HepG2 (cell line): ENCODE measurements around the gene NRSN2. TPM values are rescaled to one million over a fixed set of nuclear protein-coding genes. Genes with fewer than 3 reads are reported as not detected.
A peak's percentile ranks its signal among the peaks of the same experiment; 100 is the strongest.

ENCODE experiments used
- ARID2 ChIP-seq: sonication (generic); formaldehyde crosslinking; IDR thresholded peaks from 2 replicates; pipeline ENCODE4 v1.8.1; 2022; ENCODE audit warnings: mild to moderate bottlenecking, missing genetic modification reagents, borderline replicate concordance
- CERS6 ChIP-seq: sonication (generic); formaldehyde crosslinking; IDR thresholded peaks from 2 replicates; pipeline ENCODE4 v1.5.0; 2020; ENCODE audit warnings: missing genetic modification reagents
- GABPB1 ChIP-seq: IDR thresholded peaks from 2 replicates; pipeline ENCODE4 v1.6.1; 2016; ENCODE audit warnings: mild to moderate bottlenecking, missing genetic modification reagents, moderate library complexity, missing compliant biosample characterization
- KAT8 ChIP-seq: IDR thresholded peaks from 2 replicates; pipeline ENCODE4 v1.6.1; 2016; ENCODE audit warnings: missing genetic modification reagents, missing compliant biosample characterization
- MED13 ChIP-seq: sonication (generic); formaldehyde crosslinking; IDR thresholded peaks from 2 replicates; pipeline ENCODE4 v1.5.0; 2020; ENCODE audit warnings: missing genetic modification reagents
- PHF21A ChIP-seq: sonication (generic); formaldehyde crosslinking; IDR thresholded peaks from 2 replicates; pipeline ENCODE4 v1.5.0; 2020; ENCODE audit warnings: mild to moderate bottlenecking, missing genetic modification reagents
- SIN3B ChIP-seq: fragments of 150-350 bp; IDR thresholded peaks from 2 replicates; pipeline ENCODE4 v1.6.1; 2014; ENCODE audit warnings: low read length
- THAP8 ChIP-seq: sonication (generic); formaldehyde crosslinking; IDR thresholded peaks from 2 replicates; pipeline ENCODE4 v1.5.1; 2020; ENCODE audit warnings: missing genetic modification reagents, mild to moderate bottlenecking, borderline replicate concordance
- ZNF281 ChIP-seq: sonication (generic); formaldehyde crosslinking; IDR thresholded peaks from 2 replicates; pipeline ENCODE4 v1.4.0; 2020; ENCODE audit warnings: missing genetic modification reagents, borderline replicate concordance
- ZNF326 ChIP-seq: sonication (generic); formaldehyde crosslinking; IDR thresholded peaks from 2 replicates; pipeline ENCODE4 v1.4.0; 2020; ENCODE audit warnings: missing genetic modification reagents, borderline replicate concordance
- ZNF329 ChIP-seq: sonication (generic); formaldehyde crosslinking; IDR thresholded peaks from 2 replicates; pipeline ENCODE4 v1.9.0; 2021; ENCODE audit warnings: low read depth, mild to moderate bottlenecking, missing genetic modification reagents
- ZNF34 ChIP-seq: sonication (generic); formaldehyde crosslinking; IDR thresholded peaks from 2 replicates; pipeline ENCODE4 v1.4.0; 2020; ENCODE audit warnings: mild to moderate bottlenecking, missing genetic modification reagents, borderline replicate concordance
- ZNF552 ChIP-seq: sonication (generic); formaldehyde crosslinking; IDR thresholded peaks from 2 replicates; pipeline ENCODE4 v1.9.0; 2022; ENCODE audit warnings: missing genetic modification reagents, mild to moderate bottlenecking, borderline replicate concordance
- ZNF567 ChIP-seq: sonication (generic); formaldehyde crosslinking; IDR thresholded peaks from 2 replicates; pipeline ENCODE4 v1.8.1; 2023; ENCODE audit warnings: mild to moderate bottlenecking, missing genetic modification reagents, borderline replicate concordance
- ZNF800 ChIP-seq: sonication (generic); formaldehyde crosslinking; IDR thresholded peaks from 2 replicates; pipeline ENCODE4 v1.4.0; 2020; ENCODE audit warnings: missing genetic modification reagents
- ZSCAN21 ChIP-seq: sonication (generic); formaldehyde crosslinking; IDR thresholded peaks from 2 replicates; pipeline ENCODE4 v1.8.0; 2022; ENCODE audit warnings: mild to moderate bottlenecking, missing genetic modification reagents, moderate library complexity, borderline replicate concordance
- polyA plus RNA-seq, 8 experiments: library from polyadenylated mRNA; depleted of rRNA in 3 of 8; stranded (reverse) in 7 of 8; unstranded in 1 of 8; fragments of >200 nt; fragmentation: Illumina TruSeq in 4 of 8; extraction: Trizol in 4 of 8; gene quantifications; 2 replicates each; pipeline versions ENCODE4 v1.2.1 to v1.2.3, GENCODE V29; 2011 to 2016; ENCODE audit warnings: low read depth in 4 of 8, missing spikeins in 1 of 8, mixed read lengths in 1 of 8; ENCODE audit not compliant: insufficient read depth in 1 of 8
- total RNA-seq, 5 experiments: library from RNA; depleted of rRNA; stranded (reverse); fragments of >200 nt; fragmentation: Illumina TruSeq; extraction: Trizol; gene quantifications; 2 replicates each; pipeline ENCODE4 v1.2.3, GENCODE V29; 2016; ENCODE audit warnings: low read depth in 1 of 5

The NRSN2 gene
- total and polyA plus RNA-seq, 2 of the 13 experiments (the other 11 are each of a cell fraction or from before 2014, with no cell fraction given) = 32.3 to 49.4 TPM

GRCh38 chr20:328027-328974, 18.6 kb upstream of the NRSN2 start (continued):
- TF ChIP-seq ZNF800 (CRISPR knock-in tag) (no peak), ARID2 (no peak), ZNF552 (CRISPR knock-in tag) (peak; percentile 57; the same call in 1 of the 2 replicates), SIN3B (no peak), PHF21A (CRISPR knock-in tag) (no peak), ZNF326 (CRISPR knock-in tag) (no peak), ZNF281 (no peak), ZSCAN21 (CRISPR knock-in tag) (0 out of 2 replicates have a peak, but pooled peaks have one; percentile 8), CERS6 (CRISPR knock-in tag) (0 out of 2 replicates have a peak, but pooled peaks have one; percentile 15), ZNF34 (CRISPR knock-in tag) (no peak), ZNF567 (CRISPR knock-in tag) (no peak), KAT8 (CRISPR knock-in tag) (no peak), THAP8 (CRISPR knock-in tag) (no peak), GABPB1 (CRISPR knock-in tag) (no peak), MED13 (CRISPR knock-in tag) (0 out of 2 replicates have a peak, but pooled peaks have one; percentile 9), ZNF329 (CRISPR knock-in tag) (no peak)
